Measurements from ENCODE around the gene PSMA2.

The PSMA2 gene

DNA sequence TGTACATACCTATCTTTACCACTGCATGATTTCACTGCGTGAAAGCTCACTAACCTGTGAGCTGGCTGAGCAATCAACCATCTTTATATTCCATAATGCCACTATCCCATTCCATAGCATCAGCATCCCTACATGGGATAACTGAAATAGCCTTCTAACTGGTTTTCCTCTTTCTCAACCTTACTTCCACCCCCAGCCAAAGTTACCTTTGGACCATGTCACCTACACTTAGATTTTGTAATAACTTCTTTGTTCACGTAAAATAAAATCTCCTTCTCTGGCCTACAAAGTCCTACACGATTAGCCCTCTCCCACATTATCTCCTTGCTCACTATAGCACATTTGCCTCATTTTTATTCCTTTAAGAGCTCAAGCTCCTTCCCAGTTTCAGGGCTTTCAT is 2.5 kb downstream of the PSMA2 start:
- no peak for ATAC-seq (ENCODE audit: low read depth)
- no peaks in the 10 kb centered on the region for H3K9me3 Mint-ChIP-seq
- H3K4me1 Mint-ChIP-seq, result peaks cover 33% of the 10 kb centered on the region
- H3K27me3 Mint-ChIP-seq, result no peaks in the 10 kb centered on the region
- no peak overlapping the region for H3K27ac Mint-ChIP-seq
- no peak overlapping the region for H3K4me3 Mint-ChIP-seq
- H3K36me3 Mint-ChIP-seq, result peaks cover 11% of the 10 kb centered on the region
- DNase-seq (ENCODE audit: low spot score in 2 of 2), result no peak

DNA sequence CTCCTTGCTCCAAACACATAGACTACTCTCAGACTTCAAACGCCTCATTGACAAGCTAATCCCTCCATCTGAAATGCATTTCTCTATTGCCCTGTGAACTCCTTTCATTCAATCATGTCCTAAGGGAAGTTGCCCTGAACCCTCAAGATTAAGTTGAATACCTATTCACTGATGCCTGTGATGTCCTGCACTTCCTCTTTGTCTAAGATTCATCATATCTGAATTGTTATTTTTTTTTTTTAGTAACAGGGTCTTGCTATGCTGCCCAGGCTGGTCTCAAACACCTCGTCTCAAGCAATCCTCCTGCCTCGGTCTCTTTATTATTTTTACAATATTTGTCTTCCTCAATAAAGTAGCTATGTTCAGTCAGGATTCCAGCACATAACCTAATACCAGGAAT is 3.2 kb downstream of the PSMA2 start:
- DNase-seq (ENCODE audit: low spot score in 2 of 2) (no peak), ATAC-seq (ENCODE audit: low read depth) (no peak)
- H3K36me3 Mint-ChIP-seq, result peaks cover 11% of the 10 kb centered on the region
- H3K27me3 Mint-ChIP-seq, result no peaks in the 10 kb centered on the region
- H3K4me1 Mint-ChIP-seq, result peaks cover 30% of the 10 kb centered on the region
- H3K4me3 Mint-ChIP-seq, result no peak overlapping the region
- no peaks in the 10 kb centered on the region for H3K9me3 Mint-ChIP-seq
- no peak overlapping the region for H3K27ac Mint-ChIP-seq

DNA sequence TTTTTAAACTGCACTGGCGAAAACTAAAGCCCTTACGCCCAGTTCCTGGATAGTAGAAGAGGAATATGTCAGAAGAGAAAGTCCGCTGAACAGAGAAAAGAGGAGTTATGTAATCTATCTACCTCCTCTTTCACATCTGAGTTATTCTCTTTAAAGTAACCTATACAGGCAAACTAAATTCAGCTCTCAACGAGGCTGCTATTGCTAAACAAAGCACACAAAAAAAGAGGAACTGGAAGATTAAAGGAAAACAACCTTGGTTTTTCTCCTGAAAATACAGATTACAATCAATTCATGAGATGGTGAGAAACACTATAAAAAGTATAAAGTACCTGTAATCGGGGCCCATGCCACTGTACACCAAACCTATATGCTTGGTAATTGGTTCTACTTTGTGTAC is 5.8 kb downstream of the PSMA2 start:
- no peak for ATAC-seq (ENCODE audit: low read depth)
- Mint-ChIP-seq H3K36me3 (peaks cover 15% of the 10 kb centered on the region), H3K27ac (peak overlapping the region; percentile 14)

GRCh38 chr7:42925630-42926029 is 6.3 kb downstream of the PSMA2 start:
- peaks cover 21% of the 10 kb centered on the region for H3K36me3 Mint-ChIP-seq

More for the DNA sequence above, 5.8 kb downstream of the PSMA2 start:
- no peaks in the 10 kb centered on the region for H3K9me3 Mint-ChIP-seq
- H3K4me3 Mint-ChIP-seq, result no peak overlapping the region
- H3K4me1 Mint-ChIP-seq, result peaks cover 20% of the 10 kb centered on the region
- no peak for DNase-seq (ENCODE audit: low spot score in 2 of 2)
- no peaks in the 10 kb centered on the region for H3K27me3 Mint-ChIP-seq

DNA sequence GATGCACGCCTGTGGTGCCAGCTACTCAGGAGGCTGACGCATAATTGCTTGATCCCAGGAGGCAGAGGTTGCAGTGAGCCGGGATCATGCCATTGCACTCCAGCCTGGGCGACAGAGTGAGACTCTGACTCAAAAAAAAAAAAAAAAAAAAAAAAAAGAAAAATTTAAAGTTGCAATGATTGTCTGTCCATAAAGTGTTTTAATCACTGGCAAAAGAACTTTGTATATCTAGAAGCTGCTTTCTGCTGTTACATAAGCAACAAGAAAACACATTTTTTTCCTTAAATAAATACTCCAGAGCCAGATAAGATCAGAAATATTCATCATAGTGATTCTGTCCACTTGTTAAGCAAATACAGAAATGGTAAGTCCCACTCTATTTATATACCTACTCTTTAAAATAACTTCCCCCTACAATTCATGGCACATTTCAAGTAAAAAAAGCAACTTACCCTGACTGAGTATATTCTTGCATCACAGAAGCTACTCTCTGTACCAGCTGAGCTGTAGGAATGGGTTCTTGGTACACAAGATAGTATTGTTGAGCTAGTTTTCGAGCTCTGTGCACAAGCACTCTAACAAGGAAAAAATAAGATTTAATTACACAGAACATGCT is 7.6 kb downstream of the PSMA2 start:
- no peak for ATAC-seq (ENCODE audit: low read depth)
- Mint-ChIP-seq H3K4me1 (peaks cover 15% of the 10 kb centered on the region), H3K27me3 (no peaks in the 10 kb centered on the region), H3K36me3 (peaks cover 27% of the 10 kb centered on the region), H3K9me3 (no peaks in the 10 kb centered on the region), H3K27ac (no peak overlapping the region), H3K4me3 (no peak overlapping the region)
- no peak for DNase-seq (ENCODE audit: low spot score in 2 of 2)

More at GRCh38 chr7:42925630-42926029, 6.3 kb downstream of the PSMA2 start:
- Mint-ChIP-seq H3K4me1 (peaks cover 20% of the 10 kb centered on the region), H3K4me3 (no peak overlapping the region), H3K9me3 (no peaks in the 10 kb centered on the region), H3K27ac (no peak overlapping the region), H3K27me3 (no peaks in the 10 kb centered on the region)
- ATAC-seq (ENCODE audit: low read depth) (no peak), DNase-seq (ENCODE audit: low spot score in 2 of 2) (no peak)

DNA sequence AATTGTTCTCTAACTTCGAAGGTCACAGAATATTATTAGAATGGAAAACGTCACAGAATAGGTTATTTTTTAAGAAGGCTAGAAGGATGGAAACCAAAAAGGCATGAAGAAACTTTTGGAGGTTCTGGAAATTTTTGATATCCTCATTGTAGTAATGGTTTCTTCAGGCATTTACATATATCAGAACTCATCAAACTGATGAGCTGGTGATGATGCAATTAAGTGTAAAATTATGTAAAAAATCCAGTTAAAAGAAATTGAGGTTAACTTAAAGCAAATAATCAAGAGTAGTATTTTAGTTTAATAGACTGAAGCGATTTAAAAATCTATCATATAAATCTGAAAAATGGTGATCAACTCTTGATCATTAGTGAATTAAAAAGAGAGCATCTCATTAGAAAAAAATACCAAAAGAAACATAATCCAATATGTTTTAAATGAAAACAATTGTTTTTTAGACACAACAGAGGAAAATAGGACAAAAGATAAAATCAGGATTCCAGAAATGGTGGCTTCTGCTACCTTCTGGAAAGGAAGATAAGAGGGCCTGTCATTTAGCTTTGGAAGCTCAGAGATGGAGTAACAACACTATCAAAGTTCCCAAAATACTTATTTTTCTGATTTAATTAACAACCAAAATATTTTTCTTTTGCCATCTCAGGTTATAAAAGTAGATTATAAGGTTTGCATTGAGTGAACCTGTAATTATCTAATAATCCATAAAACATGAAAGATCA is 9.8 kb downstream of the PSMA2 start:
- Mint-ChIP-seq H3K4me3 (no peak overlapping the region), H3K9me3 (no peaks in the 10 kb centered on the region), H3K36me3 (peaks cover 33% of the 10 kb centered on the region), H3K27ac (peak overlapping the region; percentile 45), H3K27me3 (no peaks in the 10 kb centered on the region), H3K4me1 (peaks cover 7% of the 10 kb centered on the region)
- no peak for ATAC-seq (ENCODE audit: low read depth)
- no peak for DNase-seq (ENCODE audit: low spot score in 2 of 2)

DNA sequence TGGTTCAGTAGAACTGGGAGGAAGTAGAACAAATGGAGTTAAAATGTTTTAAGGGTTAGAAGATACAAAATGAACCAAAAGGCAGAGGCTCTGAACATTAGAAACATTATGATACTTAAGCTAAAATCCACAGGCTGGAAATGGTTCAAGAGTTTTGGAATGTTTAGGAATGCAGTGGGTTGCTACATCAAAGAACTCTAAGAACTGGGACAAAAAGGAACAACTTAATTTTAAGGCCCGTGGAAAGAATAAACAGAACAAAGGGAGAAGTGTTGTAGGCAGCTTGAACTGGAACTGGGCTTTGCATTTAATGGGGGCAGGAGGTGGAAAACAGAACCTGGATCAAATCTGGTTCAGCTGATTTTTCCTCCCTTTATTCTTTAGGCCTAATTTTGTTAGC is 16.6 kb downstream of the PSMA2 start:
- Mint-ChIP-seq H3K36me3 (peaks cover 22% of the 10 kb centered on the region), H3K4me3 (no peak overlapping the region), H3K9me3 (no peaks in the 10 kb centered on the region), H3K27ac (peak overlapping the region; percentile 69), H3K27me3 (no peaks in the 10 kb centered on the region), H3K4me1 (peaks cover 12% of the 10 kb centered on the region)
- no peak for ATAC-seq (ENCODE audit: low read depth)
- no peak for DNase-seq (ENCODE audit: low spot score in 2 of 2)

DNA sequence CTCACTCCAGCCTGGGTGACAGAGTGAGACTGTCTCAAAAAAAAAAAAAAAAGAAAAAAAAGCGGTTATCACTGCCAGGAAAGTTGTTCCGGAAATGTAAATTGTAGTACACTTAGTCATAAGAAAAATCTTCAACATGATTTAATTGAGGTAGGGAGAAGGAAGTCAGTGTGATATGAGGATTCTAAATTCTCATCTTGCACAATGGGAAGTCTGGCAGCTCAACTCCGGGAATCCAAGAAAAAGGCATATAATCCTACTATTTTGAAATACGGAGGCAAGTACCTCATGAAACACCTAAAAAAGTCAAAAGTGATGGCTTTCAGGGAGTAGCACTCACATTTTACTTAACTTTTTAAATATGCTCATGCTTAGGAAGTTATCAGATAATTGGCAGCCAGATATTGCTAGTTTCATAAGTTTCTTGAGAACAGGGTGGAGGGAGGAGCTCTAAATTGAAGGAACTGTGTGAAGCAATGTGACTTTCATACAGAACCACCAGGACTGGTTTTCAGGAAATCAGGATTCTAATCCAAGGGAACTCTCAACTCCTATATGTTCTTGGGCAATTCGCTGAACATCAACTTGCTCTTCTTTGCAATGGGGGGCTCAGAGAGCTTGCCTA is 17.4 kb downstream of the PSMA2 start:
- no peak overlapping the region for H3K4me3 Mint-ChIP-seq
- peak overlapping the region; percentile 69 for H3K27ac Mint-ChIP-seq
- H3K4me1 Mint-ChIP-seq, result peaks cover 17% of the 10 kb centered on the region
- H3K9me3 Mint-ChIP-seq, result no peaks in the 10 kb centered on the region
- peaks cover 17% of the 10 kb centered on the region for H3K36me3 Mint-ChIP-seq
- ATAC-seq (ENCODE audit: low read depth) (no peak), DNase-seq (ENCODE audit: low spot score in 2 of 2) (no peak)
- H3K27me3 Mint-ChIP-seq, result no peaks in the 10 kb centered on the region

DNA sequence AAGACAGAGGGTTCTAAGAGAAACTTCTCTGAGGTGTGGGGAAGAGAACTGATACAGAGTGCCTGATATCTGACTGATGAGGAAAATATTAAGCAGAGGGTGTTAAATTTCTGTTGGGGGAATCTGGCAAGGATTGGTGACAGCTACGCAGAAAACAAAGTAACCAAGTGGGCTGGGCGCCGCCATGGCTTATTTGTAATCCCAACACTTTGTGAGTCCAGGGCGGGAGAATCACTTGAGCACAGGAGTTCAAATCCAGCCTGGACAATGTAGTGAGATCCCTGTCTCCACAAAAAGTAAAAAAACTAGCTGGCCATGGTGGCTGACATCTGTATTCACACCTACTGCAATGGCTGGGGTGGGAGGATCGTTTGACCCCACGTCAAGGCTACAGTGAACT is 18.0 kb downstream of the PSMA2 start:
- H3K27me3 Mint-ChIP-seq, result no peaks in the 10 kb centered on the region
- H3K9me3 Mint-ChIP-seq, result no peaks in the 10 kb centered on the region
- H3K27ac Mint-ChIP-seq, result peak overlapping the region; percentile 69
- H3K36me3 Mint-ChIP-seq, result peaks cover 13% of the 10 kb centered on the region
- no peak for ATAC-seq (ENCODE audit: low read depth)
- peaks cover 17% of the 10 kb centered on the region for H3K4me1 Mint-ChIP-seq
- DNase-seq (ENCODE audit: low spot score in 2 of 2), result no peak
- H3K4me3 Mint-ChIP-seq, result no peak overlapping the region

DNA sequence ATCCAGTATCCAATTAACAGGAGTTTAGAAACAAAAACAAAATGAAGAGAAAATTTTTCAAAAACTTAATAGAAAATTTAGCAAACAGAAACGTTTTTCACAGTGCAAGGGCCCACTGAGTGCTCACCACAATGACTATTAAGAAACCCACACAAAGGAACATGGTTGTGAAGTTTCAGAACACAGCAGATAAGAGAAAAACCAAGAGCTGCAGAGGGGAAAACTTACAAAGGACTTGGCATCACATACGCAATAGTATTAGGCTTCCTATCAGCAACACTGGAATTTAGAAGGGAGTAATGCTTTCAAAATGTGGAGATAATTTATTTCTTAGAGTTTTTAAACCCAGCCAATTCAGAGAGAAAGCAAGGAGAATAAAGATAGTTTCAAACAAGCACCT is 18.4 kb downstream of the PSMA2 start:
- Mint-ChIP-seq H3K36me3 (peaks cover 11% of the 10 kb centered on the region), H3K4me1 (peaks cover 17% of the 10 kb centered on the region), H3K27ac (no peak overlapping the region), H3K9me3 (no peaks in the 10 kb centered on the region), H3K27me3 (no peaks in the 10 kb centered on the region), H3K4me3 (no peak overlapping the region)
- DNase-seq (ENCODE audit: low spot score in 2 of 2), result no peak
- ATAC-seq (ENCODE audit: low read depth), result no peak

- no peaks in the 10 kb centered on the region for H3K9me3 Mint-ChIP-seq
- ATAC-seq (ENCODE audit: low read depth) (peak; percentile 96), DNase-seq (ENCODE audit: low spot score in 2 of 2) (peak; percentile 93 to 96)
- peak within 1 kb of the TSS; percentile 93 for H3K27ac Mint-ChIP-seq
- no peaks in the 10 kb centered on the region for H3K27me3 Mint-ChIP-seq
- H3K36me3 Mint-ChIP-seq, result peaks cover 7% of the 10 kb centered on the region
- peak within 1 kb of the TSS; percentile 94 for H3K4me3 Mint-ChIP-seq
- H3K4me1 Mint-ChIP-seq, result peaks cover 21% of the 10 kb centered on the region
Measured at GRCh38 chr7:42911454-42912447, 20.2 kb downstream of the PSMA2 start, which contains the start of gene C7orf25. Gene C7orf25 (minus strand): TSS chr7:42912070. CDS start chr7:42910900, 1,170 bp downstream.

- ATAC-seq (ENCODE audit: low read depth), result no peak
- peaks cover 2% of the 10 kb centered on the region for H3K36me3 Mint-ChIP-seq
- H3K27me3 Mint-ChIP-seq, result no peaks in the 10 kb centered on the region
- DNase-seq (ENCODE audit: low spot score in 2 of 2), result no peak
- no peak overlapping the region for H3K4me3 Mint-ChIP-seq
- peaks cover 21% of the 10 kb centered on the region for H3K4me1 Mint-ChIP-seq
- H3K9me3 Mint-ChIP-seq, result no peaks in the 10 kb centered on the region
- H3K27ac Mint-ChIP-seq, result no peak overlapping the region
Measured at GRCh38 chr7:42910306-42910705, 21.7 kb downstream of the PSMA2 start.

- Mint-ChIP-seq H3K9me3 (no peaks in the 10 kb centered on the region), H3K36me3 (peaks cover 2% of the 10 kb centered on the region), H3K27me3 (no peaks in the 10 kb centered on the region), H3K4me3 (no peak overlapping the region), H3K4me1 (peaks cover 21% of the 10 kb centered on the region), H3K27ac (no peak overlapping the region)
- DNase-seq (ENCODE audit: low spot score in 2 of 2) (no peak), ATAC-seq (ENCODE audit: low read depth) (no peak)
Measured at GRCh38 chr7:42907316-42907715, 24.7 kb downstream of the PSMA2 start.

Measured in memory B cell (primary cell).